ENCODE results near the gene ACSL6.
A peak's percentile ranks its signal among the peaks of the same experiment; 100 is the strongest.

Gene ACSL6
- total RNA-seq: 7.1 to 14.7 (median 9.2) reads per million in 4 experiments

GRCh38 chr5:132011622-132012343 is at the start of gene ACSL6:
TSS of gene ACSL6 (minus strand) at chr5:132011658. CDS start at chr5:132011553, 105 bp downstream.
- DNase-seq: peak; percentile 12

GRCh38 chr5:132060501-132061161 is 49.2 kb upstream of the ACSL6 start, which contains the start of gene IL3:
TSS of gene IL3 (plus strand) at chr5:132060655. CDS start at chr5:132060707, 52 bp downstream.
- DNase-seq: no peak

- DNase-seq: no peak
Measured at GRCh38 chr5:132059696-132060500, 48.4 kb upstream of the ACSL6 start.

GRCh38 chr5:132059043-132059695 is 47.7 kb upstream of the ACSL6 start:
- DNase-seq: no peak

GRCh38 chr5:132058646-132059042 is 47.2 kb upstream of the ACSL6 start:
- DNase-seq: no peak

GRCh38 chr5:132057498-132058255 is 46.2 kb upstream of the ACSL6 start:
- no peak for DNase-seq

GRCh38 chr5:132056610-132057497 is 45.4 kb upstream of the ACSL6 start:
- DNase-seq: no peak

GRCh38 chr5:132055808-132056609 is 44.6 kb upstream of the ACSL6 start:
- no peak for DNase-seq

- DNase-seq: no peak
Measured at GRCh38 chr5:132055441-132055807, 44.0 kb upstream of the ACSL6 start.

- no peak for DNase-seq
Measured at GRCh38 chr5:132054697-132055440, 43.4 kb upstream of the ACSL6 start.

- no peak for DNase-seq
Measured at GRCh38 chr5:132054031-132054696, 42.7 kb upstream of the ACSL6 start.

GRCh38 chr5:132053483-132053882 is 42.0 kb upstream of the ACSL6 start:
- DNase-seq: no peak

- DNase-seq: no peak
Measured at GRCh38 chr5:132052520-132052919, 41.1 kb upstream of the ACSL6 start.

- no peak for DNase-seq
Measured at GRCh38 chr5:132050661-132051552, 39.4 kb upstream of the ACSL6 start.

- no peak for DNase-seq
Measured at GRCh38 chr5:132050136-132050535, 38.7 kb upstream of the ACSL6 start.

GRCh38 chr5:132049559-132049958 is 38.1 kb upstream of the ACSL6 start:
- no peak for DNase-seq

- no peak for DNase-seq
Measured at GRCh38 chr5:132049093-132049492, 37.6 kb upstream of the ACSL6 start.

- no peak for DNase-seq
Measured at GRCh38 chr5:132046880-132047299, 35.4 kb upstream of the ACSL6 start.
